HEK293 (cell line): ENCODE measurements around the gene GPR162.

Experiments used
- GLIS1 ChIP-seq: fragments of 450-650 bp; formaldehyde crosslinking; IDR thresholded peaks from 2 replicates; pipeline ENCODE4 v1.5.1; 2016; ENCODE audit warnings: missing biosample characterization, missing genetic modification characterization
- GLIS2 ChIP-seq: fragments of 450-650 bp; formaldehyde crosslinking; IDR thresholded peaks from 2 replicates; pipeline ENCODE4 v1.5.1; 2016; ENCODE audit warnings: missing biosample characterization, missing genetic modification characterization
- MEIS1 ChIP-seq: sonication (generic); formaldehyde crosslinking; IDR thresholded peaks from 2 replicates; pipeline ENCODE4 v1.8.1; 2022; ENCODE audit warnings: missing genetic modification reagents, mild to moderate bottlenecking, borderline replicate concordance
- MZF1 ChIP-seq: fragments of 450-650 bp; formaldehyde crosslinking; IDR thresholded peaks from 2 replicates; pipeline ENCODE4 v1.5.1; 2017; ENCODE audit warnings: missing biosample characterization, missing genetic modification characterization, borderline replicate concordance
- OSR2 ChIP-seq: fragments of 450-650 bp; formaldehyde crosslinking; IDR thresholded peaks from 2 replicates; pipeline ENCODE4 v1.5.1; 2016; ENCODE audit warnings: missing biosample characterization, missing genetic modification characterization
- ZBTB11 ChIP-seq: fragments of 450-650 bp; formaldehyde crosslinking; conservative IDR thresholded peaks from 2 replicates; pipeline ENCODE4 v1.5.1; 2016; ENCODE audit warnings: low read depth, missing biosample characterization, missing genetic modification characterization
- ZBTB17 ChIP-seq: fragments of 450-650 bp; formaldehyde crosslinking; IDR thresholded peaks from 2 replicates; pipeline ENCODE4 v1.5.1; 2016; ENCODE audit warnings: missing biosample characterization, missing genetic modification characterization
- ZBTB48 ChIP-seq: fragments of 450-650 bp; formaldehyde crosslinking; IDR thresholded peaks from 2 replicates; pipeline ENCODE4 v1.5.1; 2016; ENCODE audit warnings: missing biosample characterization, missing genetic modification characterization
- ZEB2 ChIP-seq: fragments of 450-650 bp; formaldehyde crosslinking; IDR thresholded peaks from 2 replicates; pipeline ENCODE4 v1.5.1; 2016; ENCODE audit warnings: missing biosample characterization, missing genetic modification characterization
- ZNF146 ChIP-seq: fragments of 450-650 bp; formaldehyde crosslinking; IDR thresholded peaks from 2 replicates; pipeline ENCODE4 v1.5.1; 2016; ENCODE audit warnings: missing biosample characterization, missing genetic modification characterization
- ZNF155 ChIP-seq: fragments of 450-650 bp; formaldehyde crosslinking; IDR thresholded peaks from 2 replicates; pipeline ENCODE4 v1.5.1; 2016; ENCODE audit warnings: missing biosample characterization, missing genetic modification characterization
- ZNF184 ChIP-seq: fragments of 450-650 bp; IDR thresholded peaks from 2 replicates; pipeline ENCODE4 v1.5.1; 2018; ENCODE audit warnings: missing biosample characterization, mild to moderate bottlenecking, missing genetic modification characterization
- ZNF292 ChIP-seq: fragments of 450-650 bp; formaldehyde crosslinking; IDR thresholded peaks from 2 replicates; pipeline ENCODE4 v1.5.1; 2016; ENCODE audit warnings: low read depth, missing biosample characterization, missing genetic modification characterization, borderline replicate concordance
- ZNF335 ChIP-seq: fragments of 450-650 bp; formaldehyde crosslinking; conservative IDR thresholded peaks from 2 replicates; pipeline ENCODE4 v1.5.1; 2016; ENCODE audit warnings: missing biosample characterization, missing genetic modification characterization
- ZNF37A ChIP-seq: fragments of 450-650 bp; IDR thresholded peaks from 2 replicates; pipeline ENCODE4 v1.5.1; 2018; ENCODE audit warnings: missing biosample characterization, missing genetic modification characterization
- ZNF48 ChIP-seq: fragments of 450-650 bp; formaldehyde crosslinking; IDR thresholded peaks from 2 replicates; pipeline ENCODE4 v1.5.1; 2016; ENCODE audit warnings: missing biosample characterization, missing genetic modification characterization
- ZNF600 ChIP-seq: fragments of 450-650 bp; formaldehyde crosslinking; IDR thresholded peaks from 2 replicates; pipeline ENCODE4 v1.5.1; 2016; ENCODE audit warnings: missing biosample characterization, missing genetic modification characterization
- ZNF623 ChIP-seq: fragments of 450-650 bp; formaldehyde crosslinking; IDR thresholded peaks from 2 replicates; pipeline ENCODE4 v1.5.1; 2016; ENCODE audit warnings: missing biosample characterization, missing genetic modification characterization
- ZNF670 ChIP-seq: fragments of 450-650 bp; formaldehyde crosslinking; IDR thresholded peaks from 2 replicates; pipeline ENCODE4 v1.5.1; 2016; ENCODE audit warnings: missing biosample characterization, missing genetic modification characterization, low read depth
- ZNF785 ChIP-seq: fragments of 450-650 bp; formaldehyde crosslinking; IDR thresholded peaks from 2 replicates; pipeline ENCODE4 v1.5.1; 2016; ENCODE audit warnings: missing biosample characterization, missing genetic modification characterization
- ZNF791 ChIP-seq: fragments of 450-650 bp; formaldehyde crosslinking; IDR thresholded peaks from 2 replicates; pipeline ENCODE4 v1.5.1; 2016; ENCODE audit warnings: missing biosample characterization, missing genetic modification characterization
- ZNF830 ChIP-seq: fragments of 450-650 bp; IDR thresholded peaks from 2 replicates; pipeline ENCODE4 v1.5.0; 2018; ENCODE audit warnings: missing biosample characterization, missing genetic modification characterization, low read depth, mild to moderate bottlenecking, moderate library complexity
- ZSCAN30 ChIP-seq: fragments of 450-650 bp; IDR thresholded peaks from 2 replicates; pipeline ENCODE4 v1.5.1; 2018; ENCODE audit warnings: missing biosample characterization, mild to moderate bottlenecking, missing genetic modification characterization, moderate library complexity
- TF ChIP-seq, protein P1 (sequence below): fragments of 450-650 bp; formaldehyde crosslinking; IDR thresholded peaks from 2 replicates; pipeline ENCODE4 v1.5.1; 2016; ENCODE audit warnings: missing biosample characterization, missing genetic modification characterization
- TF ChIP-seq, protein P2 (sequence below): fragments of 450-650 bp; formaldehyde crosslinking; IDR thresholded peaks from 2 replicates; pipeline ENCODE4 v1.5.1; 2016; ENCODE audit warnings: missing biosample characterization, missing genetic modification characterization
- TF ChIP-seq, protein P3 (sequence below): fragments of 450-650 bp; formaldehyde crosslinking; IDR thresholded peaks from 2 replicates; pipeline ENCODE4 v1.5.1; 2016; ENCODE audit warnings: missing biosample characterization, missing genetic modification characterization

Gene GPR162

DNA sequence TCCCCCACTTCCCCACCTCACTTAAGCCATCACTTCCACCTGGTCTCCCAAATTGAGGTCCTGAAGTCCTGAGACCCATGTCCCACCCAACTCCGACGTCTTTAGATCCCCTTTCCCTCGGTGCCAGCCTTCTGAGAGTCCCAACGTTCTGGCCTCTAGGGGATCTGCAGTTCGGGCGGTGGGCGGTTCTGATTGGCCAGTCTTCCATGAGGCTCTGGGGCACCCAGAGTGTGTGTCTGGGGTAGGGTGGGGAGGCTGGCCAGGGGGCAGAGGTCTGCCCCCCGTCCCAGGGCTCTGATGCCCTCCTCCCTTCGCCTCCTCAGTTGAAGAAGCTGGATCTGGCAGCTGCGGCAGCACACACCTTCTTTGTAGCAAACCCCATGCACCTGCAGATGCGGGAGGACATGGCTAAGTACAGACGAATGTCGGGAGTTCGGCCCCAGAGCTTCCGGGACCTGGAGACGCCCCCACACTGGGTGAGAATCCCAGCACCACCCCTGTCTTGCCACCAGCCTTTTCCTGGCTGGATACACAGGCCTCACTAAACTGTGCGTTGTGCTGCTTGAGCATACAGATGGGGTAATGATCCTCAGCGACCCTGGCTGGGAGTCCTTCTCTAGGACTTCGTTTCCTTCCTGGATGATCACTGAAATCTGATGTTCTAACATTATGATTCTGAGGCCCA lies 8.1 kb downstream of the GPR162 start (continued):
- TF ChIP-seq ZNF155 (no peak), ZNF292 (no peak), ZSCAN30 (tag by site-specific recombination) (peak; percentile 65; the same call in 1 of the 2 replicates), OSR2 (no peak), ZNF600 (tag by site-specific recombination) (no peak), ZNF785 (tag by site-specific recombination) (no peak), ZBTB48 (tag by site-specific recombination) (0 out of 2 replicates have a peak, but pooled peaks have one; percentile 41), ZNF335 (tag by site-specific recombination) (no peak), ZBTB17 (tag by site-specific recombination) (no peak), ZNF37A (tag by site-specific recombination) (no peak), ZNF830 (tag by site-specific recombination) (no peak), ZNF791 (no peak), ZNF146 (no peak), MZF1 (peak; percentile 92), ZEB2 (tag by site-specific recombination) (0 out of 2 replicates have a peak, but pooled peaks have one; percentile 44), ZNF184 (no peak), ZNF623 (no peak), GLIS2 (tag by site-specific recombination) (peak; percentile 43), ZNF48 (no peak), MEIS1 (CRISPR knock-in tag) (no peak), ZBTB11 (tag by site-specific recombination) (no peak), GLIS1 (peak; percentile 10), ZNF670 (tag by site-specific recombination) (no peak)
- TF ChIP-seq, protein P1, sequence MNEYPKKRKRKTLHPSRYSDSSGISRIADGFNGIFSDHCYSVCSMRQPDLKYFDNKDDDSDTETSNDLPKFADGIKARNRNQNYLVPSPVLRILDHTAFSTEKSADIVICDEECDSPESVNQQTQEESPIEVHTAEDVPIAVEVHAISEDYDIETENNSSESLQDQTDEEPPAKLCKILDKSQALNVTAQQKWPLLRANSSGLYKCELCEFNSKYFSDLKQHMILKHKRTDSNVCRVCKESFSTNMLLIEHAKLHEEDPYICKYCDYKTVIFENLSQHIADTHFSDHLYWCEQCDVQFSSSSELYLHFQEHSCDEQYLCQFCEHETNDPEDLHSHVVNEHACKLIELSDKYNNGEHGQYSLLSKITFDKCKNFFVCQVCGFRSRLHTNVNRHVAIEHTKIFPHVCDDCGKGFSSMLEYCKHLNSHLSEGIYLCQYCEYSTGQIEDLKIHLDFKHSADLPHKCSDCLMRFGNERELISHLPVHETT (tag by site-specific recombination), result no peak
- TF ChIP-seq, protein P2, sequence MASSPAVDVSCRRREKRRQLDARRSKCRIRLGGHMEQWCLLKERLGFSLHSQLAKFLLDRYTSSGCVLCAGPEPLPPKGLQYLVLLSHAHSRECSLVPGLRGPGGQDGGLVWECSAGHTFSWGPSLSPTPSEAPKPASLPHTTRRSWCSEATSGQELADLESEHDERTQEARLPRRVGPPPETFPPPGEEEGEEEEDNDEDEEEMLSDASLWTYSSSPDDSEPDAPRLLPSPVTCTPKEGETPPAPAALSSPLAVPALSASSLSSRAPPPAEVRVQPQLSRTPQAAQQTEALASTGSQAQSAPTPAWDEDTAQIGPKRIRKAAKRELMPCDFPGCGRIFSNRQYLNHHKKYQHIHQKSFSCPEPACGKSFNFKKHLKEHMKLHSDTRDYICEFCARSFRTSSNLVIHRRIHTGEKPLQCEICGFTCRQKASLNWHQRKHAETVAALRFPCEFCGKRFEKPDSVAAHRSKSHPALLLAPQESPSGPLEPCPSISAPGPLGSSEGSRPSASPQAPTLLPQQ (tag by site-specific recombination), result no peak
- TF ChIP-seq, protein P3, sequence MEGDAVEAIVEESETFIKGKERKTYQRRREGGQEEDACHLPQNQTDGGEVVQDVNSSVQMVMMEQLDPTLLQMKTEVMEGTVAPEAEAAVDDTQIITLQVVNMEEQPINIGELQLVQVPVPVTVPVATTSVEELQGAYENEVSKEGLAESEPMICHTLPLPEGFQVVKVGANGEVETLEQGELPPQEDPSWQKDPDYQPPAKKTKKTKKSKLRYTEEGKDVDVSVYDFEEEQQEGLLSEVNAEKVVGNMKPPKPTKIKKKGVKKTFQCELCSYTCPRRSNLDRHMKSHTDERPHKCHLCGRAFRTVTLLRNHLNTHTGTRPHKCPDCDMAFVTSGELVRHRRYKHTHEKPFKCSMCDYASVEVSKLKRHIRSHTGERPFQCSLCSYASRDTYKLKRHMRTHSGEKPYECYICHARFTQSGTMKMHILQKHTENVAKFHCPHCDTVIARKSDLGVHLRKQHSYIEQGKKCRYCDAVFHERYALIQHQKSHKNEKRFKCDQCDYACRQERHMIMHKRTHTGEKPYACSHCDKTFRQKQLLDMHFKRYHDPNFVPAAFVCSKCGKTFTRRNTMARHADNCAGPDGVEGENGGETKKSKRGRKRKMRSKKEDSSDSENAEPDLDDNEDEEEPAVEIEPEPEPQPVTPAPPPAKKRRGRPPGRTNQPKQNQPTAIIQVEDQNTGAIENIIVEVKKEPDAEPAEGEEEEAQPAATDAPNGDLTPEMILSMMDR (tag by site-specific recombination), result peak; percentile 63; the same call in 1 of the 2 replicates
